T1000 (cell line): ENCODE results near the gene RFLNA.

Experiments used
- DNase-seq: peaks from one replicate; lab custom pipeline; 2025; ENCODE audit warnings: mixed read lengths; lab: John Stamatoyannopoulos, UW

RFLNA gene

DNA sequence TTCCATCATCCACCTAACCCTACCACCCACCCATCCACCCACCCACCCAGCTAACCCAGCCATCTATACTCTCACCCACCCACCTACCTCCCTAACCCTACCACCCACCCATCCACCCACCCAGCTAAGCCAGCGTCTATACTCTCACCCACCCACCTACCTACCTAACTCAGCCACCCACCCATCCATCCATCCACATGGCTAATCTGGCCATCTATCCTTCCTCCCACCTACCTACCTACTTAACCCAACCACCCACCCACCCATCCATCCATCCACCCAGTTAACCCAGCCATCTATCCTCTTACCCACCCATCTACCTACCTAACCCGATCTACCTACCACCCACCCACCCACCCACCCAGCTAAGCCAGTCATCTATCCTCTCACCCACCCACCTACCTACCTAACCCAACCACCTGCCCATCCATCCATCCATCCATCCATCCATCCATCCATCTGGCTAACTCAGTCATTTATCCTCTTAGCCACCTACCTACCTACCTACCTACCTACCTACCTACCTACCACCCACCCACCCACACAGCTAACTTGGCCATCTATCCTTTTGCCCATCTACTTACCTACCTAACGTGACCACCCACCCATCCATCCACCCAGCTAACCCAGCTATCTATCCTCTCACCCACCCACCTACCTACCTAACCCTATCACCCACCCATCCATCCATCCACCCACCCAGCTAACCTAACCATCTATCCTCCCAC, 44.1 kb downstream of the RFLNA start:
- no peak for DNase-seq

DNA sequence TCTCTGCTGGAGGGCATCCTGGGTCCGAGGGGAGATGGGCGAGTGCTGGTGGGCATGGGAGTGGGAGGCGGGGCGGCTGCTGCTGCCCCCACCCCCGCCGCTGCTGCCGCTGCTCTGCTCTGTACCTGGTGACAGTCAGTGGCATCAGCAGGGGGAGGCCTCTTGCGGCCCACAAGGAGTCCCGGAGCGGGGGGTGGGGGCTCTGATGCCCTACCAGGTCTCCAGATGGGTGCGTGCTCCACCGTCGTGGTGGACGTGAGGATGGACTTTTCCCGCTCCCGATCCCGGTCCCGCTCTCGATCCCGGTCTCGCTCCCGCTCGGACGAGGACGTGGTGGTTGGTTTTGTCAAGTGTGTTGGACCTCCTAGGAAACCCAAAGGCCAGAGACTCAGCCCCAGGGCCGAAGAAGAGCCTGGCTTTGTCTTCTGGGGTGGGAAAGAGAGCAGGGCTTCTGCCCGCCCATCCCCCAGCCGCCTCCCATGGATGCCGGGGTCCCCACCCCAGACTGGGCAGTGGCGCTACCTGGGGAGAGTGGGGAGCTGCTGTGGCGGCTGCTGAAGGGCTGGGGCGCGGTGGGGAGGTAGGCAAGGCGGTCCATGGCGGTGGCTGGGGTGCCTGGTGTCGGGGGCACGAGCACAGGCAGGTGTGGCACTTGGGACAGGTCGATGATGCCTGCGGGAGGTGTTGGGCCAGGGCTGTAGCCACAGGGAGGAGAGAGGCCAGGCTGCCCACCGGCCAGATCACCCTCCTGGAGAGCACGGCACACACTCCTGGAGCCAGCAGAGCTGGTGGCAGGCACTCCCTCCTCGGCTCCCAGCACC, 45.4 kb downstream of the RFLNA start:
- no peak for DNase-seq

DNA sequence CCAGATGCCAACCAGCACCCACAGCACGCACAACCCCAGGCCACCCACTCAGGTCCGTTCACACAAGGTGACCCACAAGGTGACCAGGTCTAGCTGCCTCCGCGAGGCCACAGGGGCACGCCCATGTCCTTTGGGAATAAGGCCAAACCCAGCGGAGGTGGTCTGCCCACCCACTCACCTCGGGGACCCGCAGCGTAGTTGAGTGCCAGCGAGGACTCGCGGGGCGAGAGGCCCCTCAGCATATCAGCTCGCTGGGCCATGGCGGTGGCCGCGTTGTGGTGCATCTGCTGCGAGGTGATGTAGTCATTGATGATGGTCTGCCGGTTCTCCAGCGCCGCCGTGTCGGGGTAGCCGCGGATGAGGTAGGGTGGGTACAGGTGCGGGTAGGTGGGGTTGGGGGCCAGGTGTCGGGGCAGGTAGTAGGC, 46.8 kb downstream of the RFLNA start:
- DNase-seq: no peak

DNA sequence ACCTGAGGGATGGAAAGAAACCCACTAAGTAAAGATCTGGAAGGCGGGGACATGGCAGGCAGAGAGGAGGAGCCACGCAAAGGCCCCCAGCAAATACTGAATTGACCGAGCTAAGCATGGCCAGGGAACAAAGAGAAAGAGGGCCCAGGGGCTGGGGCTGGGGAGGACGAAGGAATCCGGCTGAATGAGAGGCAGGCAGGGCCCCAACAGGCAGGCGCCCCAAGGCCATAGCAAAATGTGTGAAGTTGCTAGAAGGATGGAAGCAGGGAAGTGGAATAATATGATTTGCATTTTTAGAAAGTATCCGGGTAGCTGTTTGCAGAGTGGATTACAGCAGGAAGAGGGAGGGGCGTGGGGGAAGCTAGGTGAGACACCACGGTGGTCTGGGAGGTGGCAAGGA, 49.1 kb downstream of the RFLNA start:
- DNase-seq: no peak

DNA sequence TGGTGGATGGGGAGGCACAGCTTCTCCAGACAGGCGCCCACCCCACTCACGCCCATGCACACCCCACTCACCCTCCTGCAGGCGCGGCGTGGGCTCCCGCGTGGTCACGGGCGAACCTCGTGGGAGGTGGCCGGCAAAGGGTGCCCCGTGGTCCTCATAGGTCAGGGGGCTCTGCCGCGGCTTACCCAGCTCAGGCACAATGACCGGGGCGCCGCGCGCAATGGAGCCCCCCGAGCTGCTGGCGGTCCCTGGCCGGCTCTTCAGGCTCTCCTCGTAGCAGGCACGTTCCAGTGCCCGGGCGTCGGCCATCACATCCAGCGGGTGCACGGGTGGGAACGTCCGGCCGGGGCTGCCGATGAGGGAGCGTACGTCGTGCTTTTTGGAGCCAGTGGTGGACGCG, 49.6 kb downstream of the RFLNA start:
- no peak for DNase-seq

DNA sequence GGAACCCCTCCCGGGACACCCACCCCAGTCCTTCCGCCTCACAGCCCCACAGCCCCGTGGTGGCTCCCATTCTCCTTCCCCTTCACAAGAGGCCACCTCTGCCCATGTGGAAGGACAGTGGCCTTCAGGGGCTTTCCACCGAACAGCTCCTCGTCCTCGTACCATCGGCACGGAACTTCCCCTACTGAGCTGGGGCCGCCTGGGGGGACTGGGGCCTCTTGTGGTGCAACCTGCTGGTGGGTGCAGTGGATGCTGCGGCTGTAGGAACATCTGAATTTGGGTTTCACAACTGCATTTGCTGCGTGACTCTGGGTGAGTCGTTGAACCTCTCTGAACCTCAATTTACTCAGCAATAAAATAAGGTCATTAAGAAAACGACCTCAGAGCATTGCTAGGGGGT, 50.9 kb downstream of the RFLNA start:
- DNase-seq: no peak

DNA sequence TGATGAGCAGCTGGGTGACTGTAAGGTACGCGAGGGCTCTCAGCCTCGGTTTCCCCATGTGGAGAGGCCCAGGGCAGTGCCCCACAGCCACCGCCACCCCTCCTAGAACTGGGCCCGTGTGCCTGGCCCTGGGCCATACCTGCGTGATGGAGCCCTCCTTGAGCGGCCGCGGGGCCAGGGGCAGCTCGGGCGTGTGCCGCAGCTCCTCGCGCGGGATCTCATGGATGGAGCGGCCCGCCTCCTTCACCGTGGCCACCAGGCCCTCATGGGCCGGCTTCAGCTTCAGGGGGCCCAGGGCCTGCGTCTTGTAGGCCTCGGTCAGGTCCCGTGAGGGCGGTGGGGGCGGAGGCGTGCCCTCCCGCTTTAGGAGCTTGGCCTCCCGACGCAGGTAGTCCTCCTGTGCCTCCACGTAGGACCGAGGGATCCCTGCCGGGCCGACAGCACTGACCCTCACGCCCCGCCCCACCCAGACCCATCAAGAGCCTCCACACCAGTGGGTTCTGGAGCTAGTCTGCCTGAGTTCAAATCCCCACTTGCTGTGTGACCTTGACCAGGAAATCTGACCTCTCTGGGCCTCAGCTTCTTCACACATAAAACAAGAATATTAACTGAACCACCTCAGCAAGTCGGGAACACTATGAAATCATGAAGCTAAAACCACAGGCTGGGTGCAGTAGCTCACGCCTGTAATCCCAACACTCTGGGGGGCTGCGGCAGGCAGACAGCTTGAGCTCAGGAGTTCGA, 51.7 kb downstream of the RFLNA start:
- DNase-seq: no peak

DNA sequence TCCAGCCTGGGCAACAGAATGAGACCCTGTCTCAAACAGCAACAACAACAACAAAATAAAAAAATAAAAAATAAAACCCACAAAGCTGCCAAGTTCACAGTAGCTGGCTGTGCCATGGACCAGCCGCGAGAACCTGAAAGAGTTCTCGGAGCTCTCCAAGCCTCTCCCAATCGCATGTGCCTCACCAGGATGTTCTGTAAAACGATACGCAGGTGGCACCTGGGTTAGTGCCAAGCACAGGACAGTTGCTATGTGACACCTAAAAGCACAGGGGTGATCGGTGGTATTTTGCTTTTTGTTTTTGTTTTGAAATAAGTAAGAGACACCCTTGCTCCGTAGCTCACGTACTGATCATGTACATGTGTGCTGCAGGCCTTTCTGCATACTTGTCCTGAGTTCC, 52.4 kb downstream of the RFLNA start:
- DNase-seq: no peak

DNA sequence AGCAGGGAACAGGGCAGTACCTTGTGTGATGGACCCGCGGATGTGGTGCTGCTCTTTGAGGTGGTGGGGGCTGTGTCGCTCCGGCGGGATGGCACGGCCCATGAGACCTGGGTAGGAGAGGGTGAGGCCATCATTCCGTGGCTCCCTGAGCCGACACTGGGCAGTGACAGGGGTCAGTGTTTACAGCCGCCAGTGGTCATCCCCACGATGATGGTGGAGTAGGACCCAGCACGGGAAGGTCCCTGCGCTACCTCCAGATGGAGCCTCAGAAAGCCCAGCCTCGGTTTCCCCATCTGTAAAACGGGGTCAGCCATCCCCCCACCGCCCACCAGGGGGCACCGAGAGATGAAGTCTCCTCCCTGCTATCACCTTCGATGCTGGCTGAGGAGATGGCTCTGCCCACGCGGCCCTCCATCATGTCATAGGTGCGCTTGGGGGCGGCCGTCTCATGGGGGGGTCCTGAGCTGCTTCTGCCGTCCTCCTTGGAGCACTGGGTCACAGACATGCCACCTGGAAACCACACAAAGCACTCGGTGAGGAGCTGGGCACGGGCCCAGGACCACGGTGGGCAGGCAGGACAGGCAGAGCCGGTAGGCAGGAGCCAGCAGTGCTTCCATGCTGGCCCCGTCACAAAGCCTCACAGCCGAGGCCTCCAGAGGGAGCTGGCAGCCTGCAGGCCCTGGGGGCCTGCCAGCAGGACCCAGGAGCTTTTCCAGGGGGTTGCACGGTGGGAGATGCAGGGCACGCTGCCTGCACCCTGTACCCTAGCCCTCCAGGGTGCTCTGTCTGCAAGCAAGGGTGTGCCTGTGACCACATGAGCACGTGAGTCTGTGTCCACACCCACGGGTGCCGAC, 53.1 kb downstream of the RFLNA start:
- DNase-seq: no peak

DNA sequence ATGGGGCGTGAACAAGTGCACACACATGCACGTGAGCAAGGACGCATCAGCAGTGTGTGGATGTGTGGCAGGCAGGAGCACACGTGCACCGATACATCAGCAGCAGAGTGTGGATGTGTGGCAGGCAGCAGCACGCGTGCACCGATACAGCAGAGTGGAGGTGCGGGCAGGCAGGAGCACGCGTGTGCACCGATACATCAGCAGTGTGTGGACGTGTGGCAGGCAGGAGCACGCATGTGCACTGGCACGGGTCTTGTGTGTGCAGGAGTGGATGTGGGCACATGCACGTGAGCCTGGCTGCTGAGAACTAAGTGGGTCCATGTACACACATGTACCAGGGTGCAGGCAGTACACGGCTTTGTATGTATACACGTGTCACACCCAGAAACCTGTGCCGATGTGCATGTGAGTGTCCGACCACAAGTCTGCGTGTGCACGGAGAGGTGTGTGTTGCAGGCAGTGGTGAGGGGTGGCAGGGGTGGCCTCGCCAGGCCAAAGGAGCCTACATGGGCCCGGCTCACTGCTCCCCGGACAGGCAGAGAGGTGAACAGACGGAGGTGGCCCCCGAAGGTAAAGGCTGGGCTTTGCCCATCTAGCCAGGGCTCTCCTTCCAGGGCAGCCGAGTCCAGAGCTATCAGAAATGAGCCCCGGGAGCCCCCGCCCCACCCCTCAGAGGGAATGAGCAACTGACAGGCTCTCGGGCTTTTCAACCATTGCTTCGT, 53.9 kb downstream of the RFLNA start:
- no peak for DNase-seq

DNA sequence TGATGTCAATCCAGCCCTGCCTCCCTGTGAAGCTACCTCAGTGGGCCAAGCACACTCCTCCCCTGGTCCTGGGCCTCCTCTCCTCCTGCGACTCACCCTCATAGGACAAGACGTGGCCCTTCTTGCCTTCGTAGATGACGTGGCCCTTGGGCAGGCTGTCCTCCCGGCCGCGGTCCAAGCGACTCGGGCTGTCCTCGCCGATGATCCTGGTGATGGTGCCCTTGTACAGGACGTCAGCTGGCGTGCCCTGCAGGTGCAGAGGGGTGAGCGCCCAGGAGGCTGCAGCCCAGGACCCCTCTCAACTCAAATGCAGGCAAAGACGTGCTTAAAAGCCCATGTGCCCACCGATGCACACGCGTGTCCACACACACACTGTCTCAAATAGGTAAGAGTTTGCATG, 55.6 kb downstream of the RFLNA start:
- no peak for DNase-seq

DNA sequence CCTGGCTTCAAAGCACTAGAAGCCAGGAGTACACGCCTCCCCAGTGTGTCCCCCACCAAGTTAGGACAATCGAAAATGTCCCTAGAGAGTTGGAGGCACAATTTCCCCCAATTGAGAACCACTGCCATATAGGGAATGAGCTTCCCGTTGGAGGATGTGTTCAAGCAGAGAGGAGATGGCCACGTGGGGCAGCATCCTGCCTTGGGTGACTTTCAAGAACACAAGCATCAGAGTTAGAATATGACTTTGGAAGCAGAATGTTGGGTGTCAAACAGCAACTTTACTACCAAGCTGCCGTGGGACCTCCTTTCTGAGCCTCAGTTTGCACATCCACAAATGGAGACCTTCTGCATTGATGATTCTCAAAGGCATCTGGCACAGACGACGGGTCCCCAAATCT, 56.5 kb downstream of the RFLNA start:
- no peak for DNase-seq

DNA sequence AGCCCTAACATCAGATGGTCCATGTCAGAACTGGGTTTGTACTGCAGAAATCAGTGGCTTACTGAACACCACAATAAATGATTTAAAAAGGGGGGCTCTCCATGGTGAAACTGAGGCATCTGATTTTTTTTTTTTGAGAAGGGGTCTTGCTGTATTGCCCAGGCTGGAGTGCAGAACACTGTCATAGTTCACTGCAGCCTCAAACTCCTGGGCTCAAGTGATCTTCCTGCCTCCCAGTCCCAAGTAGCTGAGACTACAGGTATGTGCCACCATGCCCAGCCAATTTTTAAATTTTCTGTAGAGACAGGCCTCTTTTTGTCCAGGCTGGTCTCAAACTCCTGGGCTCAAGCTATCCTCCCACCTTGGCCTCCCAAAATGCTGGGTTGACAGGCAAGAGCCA, 57.4 kb downstream of the RFLNA start:
- no peak for DNase-seq

DNA sequence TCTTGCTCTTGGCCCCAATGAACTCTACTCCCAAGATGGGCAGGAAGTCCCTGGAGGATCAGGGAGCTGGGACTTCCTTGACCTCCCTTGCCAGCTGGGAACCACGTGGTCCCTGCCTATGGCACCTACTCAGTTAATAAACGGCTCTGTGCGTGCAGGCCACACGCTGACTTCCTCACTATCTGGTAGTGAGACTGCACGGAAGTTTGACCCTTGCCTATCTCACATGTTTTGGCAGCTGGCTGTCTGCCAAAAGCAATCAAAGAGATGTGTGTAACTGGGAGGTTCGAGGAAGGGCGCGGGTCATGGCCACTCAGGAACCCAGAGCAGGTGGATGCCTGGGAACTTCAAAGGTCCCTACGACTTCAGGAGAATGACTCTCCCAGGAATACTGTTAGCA, 57.9 kb downstream of the RFLNA start:
- DNase-seq: no peak

DNA sequence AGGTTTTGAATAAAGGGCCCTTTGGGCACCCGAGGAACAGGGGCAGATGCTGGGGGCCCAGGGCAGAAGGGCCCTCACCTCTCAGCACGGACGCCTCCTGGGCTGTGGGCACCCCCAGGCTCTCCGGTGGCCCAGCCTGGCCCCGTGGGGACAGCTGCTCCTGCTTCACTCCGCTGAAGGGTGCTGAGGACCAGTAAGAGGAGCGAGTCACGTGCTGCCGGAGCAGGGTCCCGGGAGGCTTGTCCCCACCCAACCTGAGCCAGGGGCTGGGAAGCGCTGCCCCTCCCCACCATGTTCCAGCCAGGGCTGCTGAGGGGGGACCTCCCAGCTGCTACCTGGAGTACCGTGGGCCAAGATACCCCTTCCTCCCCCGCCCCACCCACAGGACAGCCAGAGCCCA, 59.5 kb downstream of the RFLNA start:
- no peak for DNase-seq

DNA sequence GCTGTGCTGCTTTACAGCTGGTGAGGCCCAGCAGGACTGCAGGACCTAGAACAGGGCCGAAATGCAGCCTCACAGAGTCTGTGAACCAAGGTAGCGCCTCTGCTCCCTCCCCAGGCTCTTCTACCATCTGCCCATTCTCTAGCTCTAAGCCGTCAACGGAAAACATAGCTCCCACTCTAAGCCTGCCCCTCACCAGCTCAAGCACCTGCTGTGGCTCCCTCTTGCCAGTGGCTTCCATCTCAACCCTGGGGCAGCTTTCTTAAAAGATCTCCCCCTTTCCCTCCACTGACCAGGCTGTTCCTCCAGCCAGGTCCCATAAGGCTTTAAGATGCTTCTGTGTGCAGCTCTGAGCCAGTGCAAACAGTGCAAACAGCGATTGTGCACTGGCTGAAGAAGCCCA, 61.3 kb downstream of the RFLNA start:
- no peak for DNase-seq

DNA sequence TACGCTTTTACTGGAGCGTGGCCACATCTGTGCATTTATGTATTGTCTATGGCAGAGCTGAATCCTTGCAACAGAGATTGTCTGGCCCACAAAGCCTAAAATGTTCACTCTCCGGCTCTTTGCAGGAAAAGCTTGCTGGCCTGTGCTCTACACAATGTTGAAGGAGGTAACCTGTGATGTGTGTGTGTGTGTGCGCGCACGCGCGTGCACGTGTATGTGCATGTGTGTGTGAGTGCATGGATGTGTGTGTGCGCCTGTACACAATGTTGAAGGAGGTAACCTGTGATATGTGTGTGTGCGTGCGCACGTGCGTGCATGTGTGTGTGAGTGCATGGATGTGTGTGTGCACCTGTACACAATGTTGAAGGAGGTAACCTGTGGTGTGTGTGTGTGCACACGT, 62.7 kb downstream of the RFLNA start:
- no peak for DNase-seq

DNA sequence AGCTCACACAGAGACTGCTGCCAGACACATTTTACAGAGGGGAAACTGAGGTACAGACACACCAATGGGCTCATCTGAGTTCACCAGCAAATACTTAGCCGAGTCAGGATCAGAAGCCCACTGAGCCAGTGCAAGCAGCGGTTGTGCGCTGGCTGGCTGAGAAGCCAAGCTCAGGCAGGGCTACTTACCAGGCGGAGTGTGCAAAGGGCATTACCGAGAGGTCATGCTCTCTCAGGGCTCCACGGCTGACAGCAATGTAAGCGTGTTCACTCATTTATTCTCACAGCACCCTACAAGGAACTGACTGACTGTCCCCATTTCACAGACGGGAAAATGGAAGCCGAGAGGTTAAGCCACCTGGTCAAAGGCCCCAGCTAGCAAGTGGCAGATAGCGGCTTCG, 63.7 kb downstream of the RFLNA start:
- no peak for DNase-seq

DNA sequence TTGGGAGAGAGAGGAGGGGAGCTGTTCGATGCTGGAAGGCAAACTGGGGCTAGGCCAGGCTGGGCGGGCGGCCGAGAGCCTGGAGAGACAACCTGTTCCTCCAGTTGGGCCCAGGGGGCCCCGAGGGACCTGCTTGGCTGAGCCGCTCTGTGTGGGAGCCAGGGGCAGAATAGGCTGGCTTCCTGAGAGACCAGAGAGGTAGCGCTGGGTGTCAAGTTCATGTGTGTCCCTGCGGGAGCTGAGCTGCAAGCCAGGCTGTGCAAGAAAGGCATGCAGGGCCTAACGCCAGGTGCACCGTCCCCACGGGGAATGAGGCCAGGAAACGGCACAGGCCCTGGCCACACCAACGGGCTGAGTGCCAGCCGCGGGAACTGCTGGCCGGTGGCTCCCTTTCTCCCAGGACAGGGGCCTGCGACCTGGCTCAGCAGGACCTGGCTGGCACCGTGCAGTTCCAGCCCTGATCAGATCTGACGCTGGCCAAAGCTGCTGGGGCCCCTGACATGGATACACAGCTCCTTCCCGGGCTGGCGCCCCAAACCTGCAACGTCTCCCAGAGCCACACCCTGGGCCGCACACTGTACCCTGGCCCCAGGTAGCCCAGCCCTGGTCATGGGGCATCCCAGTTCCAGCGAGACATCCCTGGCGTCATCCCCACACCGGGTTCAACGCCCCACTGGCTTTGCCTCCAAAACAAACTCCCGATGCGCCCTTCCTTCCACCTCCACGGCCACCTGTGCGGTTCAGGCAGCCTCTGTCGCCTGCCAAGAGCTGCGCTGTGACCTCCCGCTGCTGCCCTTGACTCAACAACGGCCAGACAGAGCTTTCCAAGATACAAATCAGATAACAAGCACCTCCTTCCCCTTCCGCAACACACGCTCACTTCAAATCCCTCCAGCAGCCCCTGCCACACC, 65.0 kb downstream of the RFLNA start:
- DNase-seq: no peak
